Cardiac fibroblast (primary cell): Measurements from ENCODE around the gene NRSN1.

Experiments
- DNase-seq, 2 donors: peaks; one replicate each; pipeline versions ENCODE4 v3.0.0 to v3.0.0-alpha.2; 2010; ENCODE audit warnings: low read depth in 2 of 2
- H3K4me3 ChIP-seq, 2 donors: replicated peaks in 1 of 2; 1 replicate in 1 of 2; 2 replicates in 1 of 2; pipeline ENCODE4 v1.5.1; 2011; ENCODE audit warnings: low read depth in 2 of 2, low read length in 2 of 2, mild to moderate bottlenecking in 2 of 2, moderate library complexity in 1 of 2
- CTCF ChIP-seq: IDR thresholded peaks from one replicate; pipeline ENCODE4 v1.5.1; 2011; ENCODE audit warnings: low read depth, mild to moderate bottlenecking, low read length, inconsistent platforms

NRSN1 gene

DNA sequence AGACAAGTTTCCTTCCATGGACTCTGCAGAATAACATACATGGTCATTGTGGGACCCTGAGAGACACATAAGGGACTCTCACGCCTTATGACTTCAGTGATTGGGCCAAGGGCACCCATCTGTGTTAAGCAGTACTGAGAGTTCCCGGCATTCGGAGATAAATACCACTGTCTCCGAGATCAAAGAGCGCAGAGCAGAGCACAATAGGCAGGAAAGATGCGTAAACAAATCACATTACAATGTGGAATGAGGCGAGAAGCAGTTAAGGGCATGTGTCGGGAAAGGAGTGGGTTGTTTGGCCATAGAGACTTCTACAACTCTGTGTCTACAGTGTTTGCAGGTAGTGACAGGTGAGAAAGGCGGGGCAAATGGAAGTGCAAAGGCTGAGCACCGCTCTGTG lies 57.6 kb downstream of the NRSN1 start:
- no peak for DNase-seq
- TF ChIP-seq CTCF = no peak
- H3K4me3 ChIP-seq = no peak overlapping the region

DNA sequence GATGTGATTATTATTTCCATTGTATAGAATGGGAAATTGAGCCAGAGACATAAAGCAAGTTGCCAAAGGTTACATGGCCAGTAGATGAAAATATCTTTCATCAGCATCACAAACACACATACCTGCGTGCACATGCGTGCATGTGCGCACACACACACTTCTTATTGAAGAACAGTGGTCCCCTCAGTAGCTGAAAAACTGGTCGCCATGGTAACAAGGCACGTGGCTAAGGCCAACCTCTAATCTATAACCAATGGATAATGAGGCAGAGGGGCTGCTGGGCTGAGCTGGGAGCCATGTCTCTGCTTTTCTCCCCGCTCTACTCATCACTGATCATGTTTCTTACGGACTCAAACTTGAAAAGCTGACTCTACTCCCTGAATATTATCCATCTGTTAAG lies 60.3 kb downstream of the NRSN1 start:
- H3K4me3 ChIP-seq = no peak overlapping the region
- no peak for DNase-seq
- TF ChIP-seq CTCF = no peak

DNA sequence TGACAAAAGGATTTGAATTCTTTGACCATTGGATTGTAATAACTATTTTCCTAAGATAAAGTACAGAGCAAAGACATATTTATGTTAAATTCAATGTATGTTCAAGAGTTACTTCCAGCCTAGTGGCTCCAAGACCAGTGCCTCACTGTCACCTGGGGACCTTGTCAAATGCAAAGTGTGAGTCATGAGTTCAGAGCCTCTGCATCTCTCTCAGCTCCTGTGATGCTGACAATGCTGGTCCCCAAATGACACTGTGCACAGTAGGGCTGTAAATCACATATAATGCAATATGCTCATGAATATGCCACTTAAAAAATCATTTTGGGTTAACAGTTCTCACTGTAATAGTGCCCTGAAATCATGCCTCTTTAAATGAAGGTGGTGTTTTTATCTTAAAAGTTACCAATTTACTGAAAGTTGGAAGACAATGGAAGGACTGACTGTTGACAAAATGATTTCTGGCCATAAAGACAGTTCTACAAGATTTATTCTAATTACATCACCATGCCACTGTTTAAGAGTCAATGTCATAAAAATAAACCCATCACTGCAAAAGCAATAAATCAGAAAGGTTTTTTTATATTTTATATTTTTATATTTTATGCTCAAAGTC lies 62.1 kb downstream of the NRSN1 start:
- no peak overlapping the region for H3K4me3 ChIP-seq
- TF ChIP-seq CTCF = no peak
- no peak for DNase-seq

- no peak overlapping the region for H3K4me3 ChIP-seq
- TF ChIP-seq CTCF = no peak
- no peak for DNase-seq
Observed at GRCh38 chr6:24188578-24189080, 62.6 kb downstream of the NRSN1 start.

GRCh38 chr6:24191346-24191745 lies 65.3 kb downstream of the NRSN1 start:
- DNase-seq = no peak
- TF ChIP-seq CTCF = no peak
- no peak overlapping the region for H3K4me3 ChIP-seq

DNA sequence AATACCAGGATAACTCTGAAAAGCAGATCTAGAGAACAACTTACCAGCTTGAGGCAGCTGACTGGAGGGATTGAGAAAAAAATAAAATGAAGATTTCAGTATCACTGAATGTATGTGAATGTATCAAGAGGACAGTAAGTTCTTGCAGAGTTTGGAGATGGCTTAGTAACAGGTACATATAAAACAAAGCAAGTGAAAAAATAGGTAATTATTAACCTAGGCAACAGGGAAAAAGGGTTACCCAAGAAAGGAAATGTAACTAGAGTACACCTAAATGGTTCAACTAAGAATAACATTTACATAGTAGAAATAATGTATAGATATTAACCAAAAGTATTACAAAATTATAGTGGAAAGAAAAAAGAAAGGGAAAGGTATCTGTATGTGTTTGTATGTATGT lies 67.3 kb downstream of the NRSN1 start:
- TF ChIP-seq CTCF = no peak
- H3K4me3 ChIP-seq = no peak overlapping the region
- no peak for DNase-seq
